Mucosa of gallbladder (tissue), 1 donor: ENCODE results near the gene HDAC11. TPM values are rescaled to one million over a fixed set of nuclear protein-coding genes. Genes with fewer than 3 reads are reported as not detected.
"Not testable (repeated sequence)": the region's sequence is repeated elsewhere in the genome, so short reads cannot be mapped to it uniquely, and the experiment has no call there.

Experiments
- DNase-seq: peaks from one replicate; pipeline ENCODE4 v3.0.0-alpha.2; 2020; ENCODE audit warnings: low spot score
- total RNA-seq: library from RNA; stranded (reverse); gene quantifications from one replicate; pipeline ENCODE4 v1.2.1, GENCODE V29; 2021
- donor health status: DM: no; HTN: no; CAD: no.

Gene HDAC11, protein sequence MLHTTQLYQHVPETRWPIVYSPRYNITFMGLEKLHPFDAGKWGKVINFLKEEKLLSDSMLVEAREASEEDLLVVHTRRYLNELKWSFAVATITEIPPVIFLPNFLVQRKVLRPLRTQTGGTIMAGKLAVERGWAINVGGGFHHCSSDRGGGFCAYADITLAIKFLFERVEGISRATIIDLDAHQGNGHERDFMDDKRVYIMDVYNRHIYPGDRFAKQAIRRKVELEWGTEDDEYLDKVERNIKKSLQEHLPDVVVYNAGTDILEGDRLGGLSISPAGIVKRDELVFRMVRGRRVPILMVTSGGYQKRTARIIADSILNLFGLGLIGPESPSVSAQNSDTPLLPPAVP
- total RNA-seq, result 43.7 TPM

DNA sequence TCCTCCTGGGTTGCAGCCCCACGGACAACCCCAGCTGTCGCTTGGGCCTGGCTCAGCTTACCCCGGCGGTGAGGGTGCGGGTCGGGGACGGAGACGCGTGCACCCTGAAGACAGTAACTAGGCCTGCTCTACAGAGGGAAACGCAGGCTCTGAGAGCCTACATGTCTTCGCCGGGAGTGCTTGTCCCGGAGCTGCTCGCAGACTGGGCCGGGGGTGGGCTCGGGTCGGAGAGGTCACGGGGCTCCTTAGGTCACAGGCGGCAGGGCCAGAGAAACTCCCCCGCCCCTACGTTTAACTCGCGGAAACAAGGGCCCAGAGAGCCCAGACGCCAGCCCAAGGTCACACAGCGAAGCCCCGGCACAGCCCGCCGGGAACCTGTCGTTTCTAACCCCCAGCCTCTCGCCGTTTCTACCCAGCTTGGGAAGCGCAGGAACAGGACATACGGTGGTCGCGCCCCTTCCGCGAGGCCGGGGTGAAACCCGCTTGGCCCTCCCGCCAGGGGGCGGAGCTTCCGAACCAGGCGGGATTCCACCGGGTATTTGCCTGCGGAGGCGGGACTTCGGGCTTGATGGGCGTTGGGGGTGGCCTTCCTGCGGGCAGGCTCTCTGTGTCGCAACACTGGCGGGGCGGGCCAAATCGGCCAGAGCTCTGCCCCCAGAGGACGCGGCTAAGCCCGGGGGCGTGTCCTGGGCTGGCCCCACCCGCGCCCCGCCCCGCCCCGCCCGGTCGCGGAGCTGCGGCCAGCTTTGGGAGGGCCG lies at the start of gene HDAC11:
Gene HDAC11 (plus strand): TSS at position 725 of the 758 bp plus-strand sequence. CDS start 42 bp downstream, outside the sequence.
- peak; percentile 99 for DNase-seq

DNA sequence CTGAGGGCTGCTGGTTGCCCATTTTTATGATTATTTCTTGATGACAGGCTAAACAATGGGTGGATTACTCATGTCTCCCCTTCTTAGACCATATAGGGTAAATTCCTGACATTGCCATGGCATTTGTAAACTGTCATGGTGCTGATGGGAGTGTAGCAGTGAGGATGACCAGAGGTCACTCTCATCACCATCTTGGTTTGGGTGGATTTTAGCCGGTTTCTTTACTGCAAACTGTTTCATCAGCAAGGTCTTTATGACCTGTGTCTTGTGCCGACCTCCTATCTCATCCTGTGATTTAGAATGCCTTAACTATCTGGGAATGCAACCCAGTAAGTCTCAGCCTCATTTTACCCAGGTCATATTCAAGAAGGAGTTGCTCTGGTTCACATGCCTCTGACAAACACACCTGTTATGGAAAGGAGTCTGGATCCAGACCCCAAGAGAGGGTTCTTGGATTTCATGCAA lies 49.7 kb upstream of the HDAC11 start:
- not testable (repeated sequence) for DNase-seq

DNA sequence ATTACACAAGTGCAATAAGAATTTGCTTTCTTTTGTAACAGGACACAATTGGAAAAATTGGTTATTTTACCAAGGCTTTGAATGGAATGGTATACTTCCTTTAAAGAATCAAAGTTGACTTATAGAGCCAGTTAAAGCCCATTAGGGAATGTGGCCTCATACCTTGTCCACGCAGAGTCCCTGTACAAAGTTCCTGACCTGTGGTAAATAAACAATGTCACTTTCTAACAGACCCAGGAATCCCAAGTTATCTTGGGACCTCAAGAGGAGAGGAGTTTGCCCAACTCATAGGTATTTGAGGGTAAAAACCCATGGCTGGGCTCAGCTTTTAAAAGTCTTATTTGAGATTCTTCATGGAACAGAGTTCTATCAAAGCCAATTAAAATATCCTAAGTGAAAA lies 48.0 kb upstream of the HDAC11 start:
- DNase-seq, result no peak

DNA sequence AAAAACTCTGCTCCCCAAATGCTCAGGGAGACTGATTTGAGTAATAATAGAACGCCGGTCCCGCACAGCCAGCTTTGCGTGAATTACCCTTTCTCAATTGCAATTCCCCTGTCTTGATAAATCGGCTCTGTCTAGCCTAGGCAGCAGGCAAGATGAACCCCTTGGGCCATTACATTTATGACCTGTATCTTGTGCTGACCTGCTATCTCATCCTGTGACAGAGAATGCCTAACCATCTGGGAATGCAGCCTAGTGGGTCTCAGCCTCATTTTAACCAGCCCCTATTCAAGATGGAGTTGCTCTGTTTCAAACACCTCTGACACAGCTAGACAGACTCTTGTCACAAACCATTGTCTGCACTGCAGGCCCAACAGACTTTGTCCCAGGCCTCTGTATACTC lies 46.2 kb upstream of the HDAC11 start:
- no peak for DNase-seq

DNA sequence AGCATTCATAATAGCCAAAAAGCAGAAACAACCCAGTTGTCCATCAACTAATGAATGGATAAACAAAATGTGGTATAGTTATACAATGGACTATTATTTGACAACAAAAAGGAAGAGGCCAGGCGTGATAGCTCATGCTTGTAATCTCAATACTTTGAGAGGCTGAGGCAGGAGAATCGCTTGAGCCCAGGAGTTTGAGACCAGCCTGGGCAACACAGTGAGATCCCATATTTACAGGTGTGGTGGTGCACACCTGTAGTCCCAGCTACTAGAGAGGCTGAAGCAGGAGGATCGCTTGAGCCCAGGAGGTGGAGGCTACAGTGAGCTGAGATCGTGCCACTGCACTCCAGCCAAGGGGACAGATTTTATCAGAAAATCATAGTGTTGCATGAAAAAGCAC lies 43.9 kb upstream of the HDAC11 start:
- DNase-seq, result not testable (repeated sequence)

DNA sequence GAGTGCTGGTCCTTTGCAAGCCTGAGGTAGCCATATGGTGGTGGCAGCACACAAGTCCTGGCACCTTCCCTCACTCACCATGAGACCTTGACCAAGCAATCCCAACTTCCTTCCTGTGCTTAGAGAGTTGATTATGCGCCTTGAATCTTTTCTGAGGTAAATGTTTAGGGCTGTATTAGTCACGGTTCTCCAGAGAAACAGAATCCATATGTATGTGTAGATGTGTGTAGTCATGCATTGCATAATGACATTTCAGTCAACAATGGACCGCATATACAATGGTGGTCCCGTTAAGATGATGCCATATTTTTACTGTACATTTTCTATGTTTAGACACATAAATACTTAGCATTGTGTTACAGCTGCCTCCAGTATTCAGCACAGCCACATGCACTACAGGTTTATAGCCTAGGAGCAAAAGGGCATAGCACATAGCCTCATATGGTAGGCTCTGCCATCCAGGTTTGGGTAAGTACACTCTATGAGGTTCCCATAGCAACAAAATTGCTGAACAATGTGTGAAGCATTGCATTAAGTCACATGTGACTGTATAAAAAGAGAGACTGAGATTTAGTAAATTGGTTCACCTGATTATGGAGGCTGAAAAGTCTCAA lies 39.8 kb upstream of the HDAC11 start:
- no peak for DNase-seq

DNA sequence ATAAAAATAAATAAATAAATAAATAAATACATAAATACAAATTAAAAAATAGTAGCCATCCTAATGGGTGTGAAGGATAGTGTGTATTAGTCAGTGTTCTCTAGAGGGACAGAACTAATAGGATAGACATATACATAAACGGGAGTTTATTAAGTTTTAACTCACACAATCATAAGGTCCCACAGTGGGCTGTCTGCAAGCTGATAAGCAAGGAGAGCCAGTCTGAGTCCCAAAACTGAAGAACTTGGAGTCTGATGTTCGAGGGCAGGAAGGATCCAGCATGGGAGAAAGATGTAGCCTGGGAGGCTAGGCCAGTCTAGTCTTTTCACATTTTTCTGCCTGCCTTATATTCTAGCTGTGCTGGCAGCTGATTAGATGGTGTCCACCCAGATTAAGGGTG lies 37.2 kb upstream of the HDAC11 start:
- not testable (repeated sequence) for DNase-seq

DNA sequence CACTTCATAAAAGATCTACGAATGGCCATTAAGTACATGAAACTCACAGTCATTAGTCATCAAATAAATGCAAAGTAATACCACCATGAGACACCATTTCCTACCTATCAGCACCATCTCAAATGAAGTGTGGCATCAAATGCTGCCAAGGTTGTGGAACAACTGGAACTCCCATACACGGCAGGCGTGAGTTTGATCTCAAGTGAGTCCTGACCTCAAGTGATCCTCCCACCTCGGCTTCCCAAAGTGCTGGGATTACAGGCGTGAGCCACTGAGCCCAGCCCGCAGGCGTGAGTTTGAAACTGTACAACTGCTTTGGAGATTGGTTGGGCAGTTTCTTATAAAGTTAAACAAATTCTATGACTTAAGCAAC lies 28.8 kb upstream of the HDAC11 start:
- peak; percentile 12 for DNase-seq

DNA sequence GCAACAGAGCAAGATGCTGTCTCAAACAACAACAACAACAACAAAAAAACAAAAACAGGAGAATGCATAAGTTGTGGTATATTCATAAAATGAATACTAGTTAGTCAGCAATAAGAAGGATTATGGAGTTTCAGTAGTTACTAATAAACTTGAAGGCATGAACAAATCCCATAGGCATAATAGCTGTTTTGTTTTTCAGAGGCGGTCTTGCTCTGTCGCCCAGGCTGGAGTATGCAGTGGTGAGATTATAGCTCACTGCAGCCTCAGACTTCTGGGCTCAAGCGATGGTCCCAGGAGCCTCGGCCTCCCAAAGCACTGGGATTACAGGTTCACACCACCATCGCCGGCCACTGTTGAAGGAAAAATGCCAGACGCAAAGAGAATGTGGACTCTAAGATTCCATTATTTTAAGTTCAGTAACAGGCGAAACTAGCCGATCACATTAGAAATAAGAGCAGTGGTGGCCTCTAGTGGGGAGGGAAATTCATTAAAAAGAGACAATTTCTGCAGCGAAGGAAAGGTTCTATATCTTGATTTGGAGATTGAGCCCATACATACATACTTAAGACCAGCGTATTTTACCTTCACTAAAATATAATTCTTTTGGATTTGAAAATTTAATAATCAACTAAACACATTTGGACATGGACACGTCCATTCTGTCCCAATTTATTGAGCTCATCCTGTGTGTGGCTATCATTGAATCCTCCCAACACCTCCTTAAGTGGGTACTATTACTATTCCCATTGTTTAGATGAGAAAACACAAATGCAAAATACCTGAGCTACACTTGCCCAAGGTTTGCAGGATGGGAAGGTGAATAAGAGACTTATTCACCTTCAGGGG lies 27.4 kb upstream of the HDAC11 start:
- DNase-seq, result peak; percentile 54

DNA sequence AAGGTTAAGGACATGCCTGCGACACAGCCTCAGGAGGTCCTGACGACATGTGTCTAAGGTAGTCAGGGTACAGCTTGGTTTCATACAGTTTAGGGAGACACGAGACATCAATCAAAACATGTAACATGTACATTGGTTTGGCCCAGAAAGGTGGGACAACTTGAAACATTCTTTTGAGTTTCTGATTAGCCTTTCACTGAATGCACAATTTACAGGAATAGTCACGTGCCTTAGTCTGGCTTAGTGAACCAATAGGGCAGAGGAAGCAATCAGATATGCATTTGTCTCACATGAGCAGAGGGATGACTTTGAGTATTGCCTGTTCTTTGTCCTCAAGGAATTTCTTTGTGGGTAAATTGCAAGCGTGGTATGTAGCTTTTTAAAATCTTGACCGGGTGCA lies 24.5 kb upstream of the HDAC11 start:
- DNase-seq, result no peak

DNA sequence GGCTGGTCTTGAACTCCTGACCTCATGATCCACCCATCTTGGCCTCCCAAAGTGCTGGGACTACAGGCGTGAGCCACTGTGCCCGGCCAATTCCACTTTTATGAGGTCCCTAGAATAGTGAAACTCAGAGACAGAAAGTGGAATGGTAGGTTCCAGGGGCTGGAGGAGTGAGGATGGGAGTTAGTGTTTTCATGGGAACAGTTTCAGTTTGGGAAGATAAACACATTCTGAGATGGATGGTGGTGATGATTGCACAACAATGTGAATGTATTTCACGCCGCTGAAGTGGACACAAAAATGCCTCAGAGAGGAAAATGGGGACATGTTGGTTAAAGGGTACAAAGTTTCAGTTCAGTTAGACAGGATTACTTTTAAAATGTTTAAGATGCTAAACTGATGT lies 22.5 kb upstream of the HDAC11 start:
- DNase-seq, result no peak

DNA sequence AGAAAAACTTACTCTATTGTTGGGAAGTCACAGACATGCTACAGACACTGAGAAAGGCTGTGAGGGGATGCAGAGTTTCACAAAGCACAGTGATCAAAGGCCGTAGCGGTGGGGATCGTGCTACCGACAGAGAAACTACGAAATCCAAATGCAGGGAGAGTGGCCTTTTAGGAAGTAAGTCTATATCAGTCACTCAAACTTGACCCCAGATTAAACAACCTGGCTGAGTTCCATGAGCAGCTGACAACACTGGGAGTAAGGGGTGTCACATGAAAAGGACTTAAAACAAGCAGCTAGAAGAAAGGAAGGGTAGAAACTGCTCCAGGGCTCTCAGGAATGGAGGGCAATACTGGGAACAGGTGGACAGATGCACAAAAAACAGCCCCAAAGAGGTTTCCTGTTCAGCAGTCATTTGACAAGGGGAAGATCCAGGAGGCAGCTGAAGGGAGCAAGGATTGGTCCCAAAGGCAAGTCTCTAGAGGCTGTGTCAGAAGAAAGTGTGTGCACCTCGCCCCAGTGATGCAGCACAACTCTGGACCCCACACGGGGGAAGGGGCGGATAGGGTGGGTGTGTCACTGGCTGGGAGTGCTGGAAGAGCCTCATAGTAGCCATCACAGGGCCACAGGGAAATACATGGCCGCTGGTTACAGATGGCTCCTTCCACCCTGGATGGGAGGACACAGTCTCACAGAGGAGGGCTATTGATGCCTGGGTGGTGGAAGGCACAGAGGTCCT lies 20.3 kb upstream of the HDAC11 start:
- DNase-seq, result no peak

DNA sequence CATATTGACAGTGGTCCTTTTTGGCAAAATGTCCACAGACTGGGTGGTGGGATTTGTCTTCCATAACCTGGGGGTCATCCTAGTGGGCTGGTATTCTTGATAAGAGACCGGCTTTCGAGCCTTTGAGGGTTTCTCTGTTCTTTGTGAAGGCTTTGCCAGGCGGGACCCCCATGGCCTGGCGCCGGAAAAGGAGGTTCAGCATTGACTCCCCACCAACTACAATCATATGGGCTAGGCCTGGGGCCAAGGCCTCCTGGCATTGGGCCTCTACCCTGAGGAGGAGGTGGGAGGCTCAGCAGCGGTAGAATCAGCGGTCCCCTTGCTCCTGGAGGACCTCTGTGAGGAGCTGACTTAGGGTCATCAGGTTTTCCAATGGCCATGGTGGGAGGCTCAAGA lies 19.8 kb upstream of the HDAC11 start:
- no peak for DNase-seq

DNA sequence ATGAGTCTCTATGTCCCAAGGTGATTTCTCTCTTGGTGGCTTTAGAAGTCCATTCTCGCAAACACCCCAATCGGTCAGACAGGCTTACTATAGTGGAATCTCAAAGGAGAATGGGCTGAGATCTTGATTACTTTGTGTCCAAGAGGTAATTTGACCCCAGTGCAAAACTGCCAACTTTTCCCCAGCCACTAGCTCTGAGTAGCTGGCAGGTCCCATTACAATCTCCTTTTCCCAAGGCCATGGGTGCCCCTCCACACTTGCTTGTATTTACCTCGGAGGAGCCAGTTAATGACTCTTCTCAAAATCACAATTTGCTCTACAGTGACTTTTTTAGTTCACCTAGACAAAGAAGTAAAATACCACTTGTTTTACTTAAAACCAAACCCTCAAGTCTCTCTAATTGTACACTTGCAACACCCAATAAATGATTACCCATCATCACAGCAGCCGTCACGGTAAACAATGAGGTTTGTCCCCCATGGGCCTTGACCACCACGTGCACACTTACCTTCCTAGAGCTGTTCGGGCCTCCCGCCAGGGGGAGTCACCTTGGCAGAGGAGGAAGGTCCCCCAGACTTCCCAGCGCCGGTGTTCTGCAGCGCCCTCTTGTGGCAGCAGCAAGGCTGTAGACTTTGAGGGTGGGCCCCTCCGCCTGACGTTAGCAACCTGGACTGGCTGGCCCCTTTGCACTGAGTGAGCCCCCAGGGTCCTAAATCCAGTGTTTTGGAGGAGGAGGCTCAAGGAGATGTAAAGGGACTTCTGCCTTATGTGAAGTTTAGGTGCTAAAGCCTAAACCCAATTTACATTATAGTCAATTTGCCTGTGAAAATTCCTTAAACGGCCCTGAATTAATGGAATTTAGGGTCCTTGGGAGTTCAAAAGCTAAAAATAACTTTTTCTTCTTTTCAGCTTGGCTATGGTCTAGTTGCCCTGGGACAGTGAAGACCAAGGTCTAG lies 18.7 kb upstream of the HDAC11 start:
- DNase-seq, result peak; percentile 29

DNA sequence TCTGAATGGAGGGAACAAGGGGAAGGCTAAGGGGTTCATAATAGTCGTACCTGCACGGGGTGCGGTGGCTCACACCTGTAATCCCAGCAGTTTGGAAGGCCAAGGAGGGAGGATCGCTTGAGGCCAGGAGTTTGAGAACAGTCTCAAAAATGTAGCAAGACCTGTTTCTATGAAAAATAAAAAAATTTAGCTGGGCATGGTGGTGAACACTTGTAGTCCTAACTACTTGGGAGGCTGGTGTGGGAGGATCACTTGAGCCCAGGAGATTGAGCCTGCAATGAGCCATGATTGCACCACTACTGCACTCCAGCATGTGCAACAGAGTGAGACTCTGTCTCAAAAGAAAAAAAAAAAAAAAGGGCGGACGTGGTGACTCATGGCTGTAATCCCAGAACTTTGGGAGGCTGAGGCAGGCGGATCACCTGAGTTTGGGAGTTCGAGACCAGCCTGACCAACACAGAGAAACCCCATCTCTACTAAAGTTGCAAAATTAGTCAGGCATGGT lies 17.9 kb upstream of the HDAC11 start:
- no peak for DNase-seq

DNA sequence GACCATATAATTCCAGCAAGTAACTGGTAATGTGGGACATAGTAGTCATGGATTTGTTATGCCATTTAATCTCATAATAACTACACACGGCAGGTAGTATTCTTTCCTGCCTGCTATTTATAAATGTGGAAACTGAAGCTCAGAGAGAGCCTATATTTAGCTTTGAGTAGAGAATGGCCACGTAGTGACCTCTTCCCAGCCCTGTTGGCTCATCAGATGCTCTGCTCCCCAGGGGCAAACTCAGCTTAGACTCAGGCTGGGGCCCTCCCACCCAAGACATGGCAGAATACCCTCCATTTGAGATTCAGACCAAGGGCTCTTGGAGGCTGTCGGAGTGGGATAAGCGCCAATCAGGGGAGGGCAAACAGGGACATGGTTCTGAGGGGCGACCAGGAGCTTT lies 17.3 kb upstream of the HDAC11 start:
- DNase-seq, result no peak

DNA sequence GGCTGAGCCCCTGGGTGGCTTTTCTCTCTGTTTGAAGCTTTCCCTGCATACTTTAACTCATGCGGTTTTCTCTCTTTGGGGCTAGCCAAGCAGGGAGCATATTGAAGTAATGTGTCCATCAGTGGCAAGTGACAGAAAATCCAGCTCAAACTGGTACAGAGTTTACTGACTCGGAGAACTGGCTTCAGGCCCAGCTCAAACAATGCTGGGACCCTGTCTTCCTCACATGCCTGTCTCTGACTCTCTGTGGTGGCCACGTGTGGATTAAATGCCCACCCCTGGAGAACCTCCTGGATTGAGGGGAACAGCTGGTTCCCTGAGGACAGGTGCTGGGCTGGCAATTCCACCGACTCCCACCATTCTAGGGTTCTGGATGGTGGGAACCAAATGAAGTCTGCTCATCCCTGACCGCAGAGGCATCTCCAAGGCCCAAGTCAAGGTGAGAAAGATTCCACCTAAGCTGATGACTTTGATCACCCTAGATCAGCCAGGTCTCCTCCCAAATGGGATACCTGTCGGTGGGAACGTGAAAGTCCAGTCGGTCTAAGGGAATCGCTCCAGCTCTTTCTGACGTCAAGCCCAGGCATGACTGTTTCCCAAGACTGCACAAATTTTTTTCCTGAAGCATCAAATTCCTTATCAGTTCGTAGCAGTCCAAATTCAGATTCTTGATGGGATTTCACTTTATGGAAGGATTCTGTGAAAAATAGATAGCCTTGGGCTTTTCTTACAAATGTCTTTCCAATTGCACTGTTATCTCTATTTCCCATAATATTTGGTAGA lies 16.3 kb upstream of the HDAC11 start:
- DNase-seq, result no peak

DNA sequence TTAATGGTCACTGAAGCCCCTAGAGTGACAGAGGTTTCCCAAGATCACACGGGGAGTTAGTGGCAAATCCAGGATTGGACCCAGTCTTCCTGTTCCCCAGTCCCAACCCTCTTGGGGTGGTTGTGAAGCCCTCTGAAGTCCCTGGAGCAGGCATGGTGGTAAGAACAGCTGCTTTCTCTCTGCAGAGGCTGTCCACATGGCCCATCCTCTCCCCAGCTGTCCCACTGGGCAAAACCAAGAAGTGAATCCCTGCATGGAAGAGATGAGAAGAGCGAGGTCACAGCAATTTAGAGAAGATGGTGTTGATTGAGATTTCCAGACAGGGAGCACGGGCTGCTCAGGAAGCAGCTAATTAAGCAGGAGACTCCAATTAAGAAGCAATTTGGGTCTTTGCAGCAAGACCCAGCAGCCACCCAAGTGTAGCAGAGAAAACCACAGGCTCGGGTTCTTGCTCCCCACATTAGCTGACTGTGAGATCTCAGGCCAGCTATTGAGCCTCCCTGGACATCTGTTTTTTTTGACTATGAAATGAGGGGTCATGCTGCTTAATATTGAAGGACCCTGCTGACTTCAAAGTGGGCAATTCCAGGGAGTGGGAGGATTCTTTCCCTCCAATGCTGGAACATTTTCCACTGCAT lies 14.8 kb upstream of the HDAC11 start:
- no peak for DNase-seq
